GM18951 (cell line): ENCODE results near the gene SH3BP4.

Experiments
- POLR2A ChIP-seq: IDR thresholded peaks from 4 replicates; pipeline ENCODE4 v1.6.1; 2011; ENCODE audit warnings: mild to moderate bottlenecking; ENCODE audit not compliant: insufficient read length, insufficient read depth; ENCODE audit errors: extremely low read depth
- in situ Hi-C: fragments of 300-500 bp; cut with MboI; formaldehyde crosslinking; loops from one replicate; pipeline ENCODE4 v1.12.0; 2022; ENCODE audit warnings: low sequenced_read_pairs, mixed read lengths, inconsistent platforms; ENCODE audit not compliant: unreplicated experiment

Gene SH3BP4

DNA sequence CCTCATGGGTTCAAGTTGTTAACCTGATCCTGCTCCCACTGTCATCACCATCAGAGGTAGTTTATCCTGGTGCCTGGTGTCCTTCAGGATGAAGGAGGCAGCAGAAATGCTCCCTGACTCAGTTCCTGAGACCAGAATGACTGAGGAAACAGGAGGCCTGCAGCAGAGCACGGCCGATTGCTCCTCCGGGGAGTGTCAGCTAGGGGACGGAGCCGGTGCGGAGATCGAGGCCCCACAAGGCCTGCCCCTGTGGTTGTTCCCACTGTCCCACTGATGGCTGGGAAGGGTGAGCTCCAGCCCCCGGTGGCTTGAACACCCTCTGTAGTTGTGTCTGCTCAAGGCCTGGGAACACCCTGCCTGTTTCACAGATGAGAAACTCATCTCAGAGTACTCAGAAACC is 45.6 kb downstream of the SH3BP4 start:
- in situ Hi-C loops: no loop called here
- no peak for TF ChIP-seq POLR2A

DNA sequence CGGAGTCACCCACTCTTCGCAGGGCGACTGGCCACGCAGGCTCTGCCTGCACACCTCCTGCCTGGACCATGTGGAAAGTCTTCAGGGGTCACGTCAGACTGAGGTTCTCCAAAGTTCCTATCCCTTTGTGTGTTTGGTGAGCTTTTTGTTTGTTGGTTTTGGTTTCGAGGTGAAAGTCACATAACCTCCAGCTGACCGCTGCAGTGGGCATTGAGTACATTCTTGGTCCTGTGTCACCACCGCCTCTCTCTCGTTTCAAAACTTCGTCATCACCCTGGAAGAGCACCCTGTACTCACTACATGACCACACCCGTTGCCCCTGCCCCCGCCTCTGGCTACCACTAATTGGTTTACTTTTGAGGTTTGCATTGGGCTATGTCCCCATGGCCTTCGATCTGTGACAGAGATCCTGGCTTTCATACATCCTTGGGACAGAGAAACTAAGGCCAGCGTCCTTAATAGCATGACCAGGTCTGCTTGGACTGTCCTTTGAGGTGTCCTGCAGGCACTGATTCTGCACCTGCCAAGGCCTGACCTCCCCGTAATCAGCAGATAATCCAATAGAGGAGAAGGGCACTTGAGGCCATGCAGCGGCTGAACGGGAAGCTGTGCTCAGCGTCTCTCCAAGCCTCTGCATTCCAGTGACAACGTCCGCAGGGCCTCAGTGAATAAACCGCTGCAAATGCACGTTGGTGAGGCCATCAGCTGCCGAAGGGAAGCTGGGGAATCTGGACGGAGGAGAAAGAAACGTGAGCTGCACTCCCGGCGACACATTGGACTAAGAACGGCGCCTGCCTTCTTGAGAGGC is 46.8 kb downstream of the SH3BP4 start:
- TF ChIP-seq POLR2A: no peak
- in situ Hi-C loops: no loop called here

DNA sequence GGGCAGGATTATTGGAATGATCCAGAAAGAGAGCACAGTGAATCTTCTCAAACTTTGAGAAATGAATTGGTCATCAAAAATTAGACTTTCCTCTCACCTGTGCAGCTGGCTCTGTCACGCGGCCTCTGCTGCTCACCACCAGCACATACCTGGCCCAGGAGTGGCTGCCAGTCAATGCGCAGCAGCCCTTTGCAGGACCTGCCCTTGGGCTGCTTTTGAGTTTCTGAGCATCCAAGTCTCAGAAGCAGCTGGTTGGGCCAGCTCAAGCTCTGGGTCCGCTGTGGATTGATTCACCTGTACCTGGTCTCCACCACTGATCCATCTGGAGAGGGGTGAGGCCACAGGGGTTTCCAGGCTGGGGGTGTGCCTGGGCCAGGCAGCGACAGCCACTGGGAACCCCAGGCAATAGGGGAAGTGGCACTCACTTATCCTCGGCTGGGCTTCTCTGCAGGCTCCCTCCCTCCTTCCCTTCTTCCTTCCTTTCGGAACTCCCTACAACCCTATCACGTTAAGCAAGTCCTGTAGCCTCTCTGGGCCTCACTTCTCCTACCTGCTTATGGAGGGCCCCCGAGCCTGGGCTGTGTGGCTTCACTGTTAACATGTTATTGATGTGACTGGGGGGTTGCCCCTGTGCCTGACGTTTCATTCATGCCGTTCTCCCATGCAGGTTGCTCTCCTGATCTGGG is 48.1 kb downstream of the SH3BP4 start:
- in situ Hi-C loops: no loop called here
- no peak for TF ChIP-seq POLR2A

DNA sequence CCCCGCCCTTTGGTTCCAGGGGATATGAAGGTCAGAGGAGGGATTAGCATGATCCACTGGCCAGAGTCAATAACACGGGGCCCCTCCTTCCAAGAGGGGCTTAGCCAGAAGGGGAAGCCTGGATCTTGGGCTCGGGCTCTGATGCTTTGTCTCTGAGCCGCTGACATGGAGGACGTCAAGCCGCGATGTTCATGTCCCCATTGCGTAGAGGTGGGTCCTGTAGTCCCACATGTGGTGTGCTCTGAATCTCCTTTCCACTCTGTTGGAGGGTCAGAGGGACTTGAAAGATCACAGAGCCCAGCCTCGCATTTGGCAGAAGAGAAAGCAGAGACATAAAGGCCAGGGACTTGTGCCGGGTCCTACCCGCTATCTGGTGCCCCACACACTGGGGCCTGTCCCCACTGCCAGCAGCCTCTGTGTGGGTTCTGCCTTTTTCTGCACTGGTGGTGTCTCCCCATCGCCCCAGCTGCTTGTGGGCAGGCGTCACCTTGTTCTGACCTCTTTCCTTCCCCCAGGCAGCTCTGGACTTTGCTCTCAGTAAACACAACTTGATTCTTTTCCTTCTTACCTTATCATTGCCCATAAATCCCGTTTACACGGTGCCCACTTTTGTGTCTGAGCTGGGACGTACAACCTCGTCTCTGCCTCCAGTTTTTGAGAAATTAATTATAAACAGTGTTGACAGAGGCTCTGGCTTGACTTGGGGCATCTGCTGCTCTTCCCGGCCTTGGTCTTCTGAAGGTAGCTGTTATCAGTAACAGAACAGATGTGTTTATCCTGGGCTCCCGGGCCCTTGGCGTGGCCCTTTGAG is 48.8 kb downstream of the SH3BP4 start:
- in situ Hi-C loops: no loop called here
- TF ChIP-seq POLR2A: no peak

DNA sequence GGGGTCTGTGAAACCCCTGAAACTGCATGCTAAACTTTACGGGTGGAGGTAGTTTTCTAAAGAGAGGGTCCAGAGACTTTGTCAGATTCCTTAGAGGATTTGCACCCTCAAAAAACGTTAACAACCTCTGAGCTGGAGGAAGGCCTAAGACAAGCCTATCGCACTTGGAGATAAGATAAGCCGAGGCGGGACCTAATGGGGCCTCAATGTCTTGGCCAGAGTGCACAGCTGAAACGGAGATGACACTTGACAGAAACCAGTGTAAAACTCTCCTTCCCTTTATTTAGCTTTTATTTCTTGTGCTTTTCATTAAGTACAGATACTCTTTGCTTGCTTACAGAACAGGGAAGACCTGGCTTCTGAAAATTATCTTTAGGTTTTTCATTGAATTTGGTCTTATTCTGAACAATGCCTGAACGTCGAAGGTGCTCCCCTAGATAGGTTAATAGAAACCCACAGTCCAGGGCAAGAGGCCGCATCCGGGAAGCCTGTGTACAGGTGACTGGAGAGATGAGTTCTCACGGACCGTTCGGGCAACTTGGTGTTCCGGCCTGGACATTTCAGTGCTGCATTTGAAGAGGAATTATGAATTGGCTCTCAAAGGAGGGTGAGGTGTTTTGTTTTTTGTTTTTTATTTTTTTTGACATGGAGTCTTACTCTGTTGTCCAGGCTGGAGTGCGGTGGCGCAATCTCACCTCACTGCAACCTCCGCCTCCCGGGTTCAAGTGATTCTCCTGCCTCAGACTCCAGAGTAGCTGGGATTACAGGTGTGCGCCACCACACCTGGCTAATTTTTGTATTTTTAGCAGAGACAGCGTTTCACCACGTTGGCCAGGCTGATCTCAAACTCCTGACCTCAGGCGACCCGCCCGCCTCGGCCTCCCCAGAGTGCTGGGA is 49.7 kb downstream of the SH3BP4 start:
- in situ Hi-C loops: no loop called here
- no peak for TF ChIP-seq POLR2A

DNA sequence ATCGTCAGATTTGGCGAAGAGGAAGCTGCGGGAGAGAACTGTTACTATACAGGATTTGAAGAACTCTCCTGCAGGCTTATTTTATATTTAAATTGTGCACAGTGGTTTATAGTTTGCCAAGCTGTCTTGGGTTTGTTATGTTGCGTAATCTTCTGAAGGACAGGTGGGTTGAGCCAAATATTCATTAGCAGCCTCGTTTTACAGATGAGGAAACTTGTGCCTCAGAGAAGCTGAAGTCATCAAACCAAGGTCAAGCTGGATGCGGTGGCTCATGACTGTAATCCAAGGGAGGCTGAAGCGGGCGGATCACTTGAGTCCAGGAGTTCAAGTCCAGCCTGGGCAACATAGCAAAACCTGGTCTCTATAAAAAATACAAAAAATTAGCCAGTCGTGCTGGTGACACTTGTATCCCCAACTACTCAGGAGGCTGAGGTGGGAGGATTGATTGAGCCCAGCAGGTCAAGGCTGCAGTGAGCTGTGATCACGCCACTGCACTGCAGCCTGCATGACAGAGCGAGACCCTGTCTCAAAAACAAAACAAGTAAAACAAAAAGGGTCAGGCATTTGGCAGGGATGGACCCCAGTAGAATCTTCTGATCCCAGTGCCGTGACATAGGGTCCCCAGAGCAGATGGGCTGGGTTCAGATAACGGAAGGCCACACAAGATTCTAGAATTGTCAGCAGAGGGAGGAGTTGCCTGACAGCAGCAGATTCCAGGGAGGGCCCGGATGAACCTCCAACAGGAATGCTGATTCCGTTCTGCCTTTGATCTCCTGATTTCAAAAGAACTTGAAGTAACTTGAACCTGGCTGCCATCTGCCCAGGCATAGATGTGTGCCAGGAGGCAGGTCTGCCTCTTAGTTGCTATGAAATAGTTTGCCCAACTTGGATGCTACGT is 50.6 kb downstream of the SH3BP4 start:
- in situ Hi-C loops: no loop called here
- TF ChIP-seq POLR2A: no peak

DNA sequence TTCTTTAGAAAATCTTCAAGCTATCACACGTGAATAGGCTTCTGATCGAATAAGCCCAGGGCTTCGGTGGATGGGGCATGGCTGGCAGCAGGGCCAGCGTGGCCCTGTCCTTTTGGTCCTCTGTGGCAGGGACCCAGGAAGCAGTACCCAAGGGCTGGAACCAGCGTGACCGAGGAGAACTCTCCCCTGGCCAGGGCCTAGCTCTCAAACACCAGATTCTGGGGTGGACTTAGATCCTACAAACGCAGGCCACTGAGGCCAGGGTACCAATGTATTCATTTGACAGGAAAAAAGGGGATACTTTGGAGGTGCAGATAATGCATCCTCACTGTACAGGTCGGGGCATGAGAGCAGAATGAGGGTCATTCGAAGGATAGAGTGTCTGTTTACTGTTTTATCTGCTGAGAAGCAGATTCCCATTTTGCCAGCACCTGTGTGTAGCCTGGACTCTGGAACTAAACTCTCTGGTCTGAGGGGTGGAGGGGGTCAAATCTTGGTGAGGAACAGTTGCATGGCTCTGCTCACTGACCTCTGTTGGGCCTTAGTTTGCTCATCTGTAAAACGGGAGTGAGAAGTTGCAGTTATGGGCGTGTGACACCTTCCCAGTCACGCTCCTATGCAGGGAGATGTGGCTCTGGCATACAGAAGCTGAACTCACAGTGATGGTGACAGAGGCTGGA is 51.4 kb downstream of the SH3BP4 start:
- TF ChIP-seq POLR2A: no peak
- in situ Hi-C loops: no loop called here

DNA sequence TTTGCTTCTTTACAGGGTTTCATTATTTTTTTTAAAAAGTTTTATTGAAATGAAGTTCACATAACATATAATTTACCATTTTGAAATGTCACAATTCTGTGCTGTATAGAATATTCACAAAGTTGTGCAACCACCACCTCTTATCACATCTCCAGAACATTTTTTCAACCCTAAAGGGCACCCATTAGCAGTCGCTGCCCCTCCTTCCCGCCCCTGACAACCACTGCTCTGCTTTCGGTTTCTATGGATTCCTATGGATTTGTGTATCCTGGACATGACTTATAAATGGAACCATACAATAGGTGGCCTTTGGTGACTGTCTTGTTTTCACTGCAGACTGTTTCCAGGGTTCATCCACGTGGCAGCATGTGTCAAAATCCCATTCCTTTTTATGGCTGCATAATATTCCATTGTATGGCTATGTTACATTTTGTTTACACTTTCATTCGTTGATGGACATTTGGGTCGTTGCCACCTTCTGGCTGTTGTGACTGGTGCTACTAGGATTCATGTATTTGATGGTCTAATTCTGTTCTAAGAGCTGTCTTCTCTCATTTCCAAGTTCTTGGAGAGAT is 52.6 kb downstream of the SH3BP4 start:
- in situ Hi-C loops: no loop called here
- no peak for TF ChIP-seq POLR2A

DNA sequence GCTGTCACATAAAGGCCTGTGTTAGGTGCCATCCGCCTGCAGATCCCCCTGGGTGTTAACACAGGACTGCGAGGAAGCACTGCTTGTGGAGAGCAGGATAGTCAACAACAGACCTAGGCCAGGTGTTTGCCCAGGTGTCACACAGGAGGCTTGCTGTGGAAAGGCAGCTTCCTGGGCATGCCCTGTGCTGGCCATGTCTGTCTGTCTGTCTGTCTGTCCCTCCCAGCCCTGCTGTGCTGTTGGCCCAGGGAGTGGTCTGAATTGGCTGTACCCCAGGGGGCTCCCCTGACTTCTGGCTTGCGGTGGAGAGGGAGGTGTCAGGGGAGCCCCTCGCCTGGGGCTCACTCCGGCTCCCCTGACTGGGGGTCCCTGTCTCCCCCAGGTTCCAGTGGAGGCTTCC is 53.2 kb downstream of the SH3BP4 start:
- no peak for TF ChIP-seq POLR2A
- in situ Hi-C loops: no loop called here

DNA sequence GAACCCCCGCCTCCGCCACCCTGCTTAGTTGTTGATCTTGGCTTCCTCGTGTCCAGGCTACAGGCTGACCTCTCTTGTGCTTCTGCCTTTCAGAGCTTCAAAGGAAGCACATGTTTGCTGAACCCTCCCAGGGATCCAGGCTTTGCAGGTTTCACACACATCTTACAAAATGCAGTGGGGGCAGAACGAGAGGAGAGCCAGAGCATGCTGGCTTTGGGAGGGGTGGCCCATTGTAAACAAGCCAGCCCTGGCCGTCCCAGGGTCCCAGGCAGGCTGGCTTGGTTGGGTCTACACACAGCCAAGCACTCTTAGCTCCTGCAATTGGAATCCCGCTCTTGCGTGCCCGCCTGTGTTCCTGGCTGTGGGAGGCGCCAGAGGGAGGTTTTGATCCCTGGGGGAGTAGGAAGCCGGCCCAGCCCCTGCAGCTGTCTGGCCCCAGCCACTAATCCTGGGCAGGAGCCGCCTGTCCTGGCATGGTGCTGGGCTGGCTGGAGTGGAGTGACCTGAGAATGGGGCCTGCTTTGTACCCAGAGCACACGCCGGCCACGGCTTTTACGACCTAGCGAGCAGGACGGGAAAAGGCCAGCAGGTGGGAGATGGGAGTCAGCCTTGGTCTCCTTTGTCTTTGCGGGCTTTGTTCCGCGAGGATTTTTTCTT is 53.9 kb downstream of the SH3BP4 start:
- in situ Hi-C loops: no loop called here

More for the DNA sequence above, 53.9 kb downstream of the SH3BP4 start:
- no peak for TF ChIP-seq POLR2A
